Stimulated activated CD4-positive, alpha-beta T cell treated with anti-CD3 and anti-CD28 coated beads, TNF-alpha, amount 100 ng/mL, for 24 hours (primary cell): Measurements from ENCODE around the gene MAN1A1.
A peak's percentile ranks its signal among the peaks of the same experiment; 100 is the strongest.

Experiments
- DNase-seq, 3 experiments: peaks; one replicate each; pipeline ENCODE4 v3.0.0-alpha.2; 2020; ENCODE audit warnings: low read depth in 3 of 3

MAN1A1 gene

GRCh38 chr6:119148098-119148824 lies 201.3 kb downstream of the MAN1A1 start:
- DNase-seq = no peak

- DNase-seq = peak; percentile 14 to 53 (median 20)
Observed at GRCh38 chr6:119147101-119148053, 202.2 kb downstream of the MAN1A1 start.

- no peak for DNase-seq
Observed at GRCh38 chr6:119145111-119145510, 204.4 kb downstream of the MAN1A1 start.

- no peak for DNase-seq
Observed at GRCh38 chr6:119142637-119143036, 206.9 kb downstream of the MAN1A1 start.

GRCh38 chr6:119142041-119142440 lies 207.5 kb downstream of the MAN1A1 start:
- no peak for DNase-seq

GRCh38 chr6:119140196-119141140 lies 209.1 kb downstream of the MAN1A1 start:
- DNase-seq = no peak

GRCh38 chr6:119138906-119139541 lies 210.5 kb downstream of the MAN1A1 start:
- no peak for DNase-seq

GRCh38 chr6:119137194-119138072 lies 212.1 kb downstream of the MAN1A1 start:
- DNase-seq = no peak

- DNase-seq = no peak
Observed at GRCh38 chr6:119134752-119135151, 214.8 kb downstream of the MAN1A1 start.

- DNase-seq = no peak
Observed at GRCh38 chr6:119133400-119133799, 216.2 kb downstream of the MAN1A1 start.

- DNase-seq = no peak
Observed at GRCh38 chr6:119132261-119132981, 217.1 kb downstream of the MAN1A1 start.

- DNase-seq = no peak
Observed at GRCh38 chr6:119129968-119130484, 219.5 kb downstream of the MAN1A1 start.

GRCh38 chr6:119129148-119129967 lies 220.2 kb downstream of the MAN1A1 start:
- no peak for DNase-seq

GRCh38 chr6:119128252-119128912 lies 221.2 kb downstream of the MAN1A1 start:
- no peak for DNase-seq

GRCh38 chr6:119127627-119128026 lies 221.9 kb downstream of the MAN1A1 start:
- DNase-seq = no peak
